Measurements from ENCODE around the gene CLEC4E.

CLEC4E gene

DNA sequence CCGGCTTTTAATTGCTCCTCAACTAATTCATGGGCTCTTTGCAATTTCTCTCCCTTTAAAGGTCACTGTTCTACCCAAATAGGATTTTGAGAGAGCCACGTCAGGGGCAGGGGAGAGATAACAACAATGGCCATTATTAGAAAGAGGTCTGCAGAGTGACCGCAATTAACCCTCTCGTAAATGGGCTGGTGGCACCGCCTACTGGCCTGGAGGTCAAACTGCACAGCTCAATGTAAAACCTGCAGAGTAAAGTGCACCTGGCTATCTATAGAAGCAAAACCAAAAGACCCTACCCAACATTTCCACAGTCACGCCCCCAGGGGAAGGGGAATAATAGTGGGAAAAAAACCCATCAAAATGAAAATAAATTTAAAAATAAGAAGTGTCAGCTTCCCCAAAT is 21.6 kb upstream of the CLEC4E start:
- peaks cover 12% of the 10 kb centered on the region for H3K9me3 ChIP-seq (ENCODE audit: control insufficient read depth, low read length)
- H3K4me3 ChIP-seq (ENCODE audit: extremely low read depth, insufficient read depth, low read length, poor library complexity, severe bottlenecking), result no peak overlapping the region
- no peak overlapping the region for H3K27ac ChIP-seq (ENCODE audit: low read depth, low read length, severe bottlenecking)
- whole genome bisulfite sequencing, 2 experiments (ENCODE audit: insufficient coverage in 2 of 2), result 100% methylated on average over 2 to 4 of the region's 6 CpGs
- no peaks in the 10 kb centered on the region for H3K4me1 ChIP-seq (ENCODE audit: control insufficient read depth, insufficient read depth, low read length, poor library complexity, severe bottlenecking)
- no peaks in the 10 kb centered on the region for H3K36me3 ChIP-seq (ENCODE audit: control insufficient read depth, insufficient read depth, low read length)

DNA sequence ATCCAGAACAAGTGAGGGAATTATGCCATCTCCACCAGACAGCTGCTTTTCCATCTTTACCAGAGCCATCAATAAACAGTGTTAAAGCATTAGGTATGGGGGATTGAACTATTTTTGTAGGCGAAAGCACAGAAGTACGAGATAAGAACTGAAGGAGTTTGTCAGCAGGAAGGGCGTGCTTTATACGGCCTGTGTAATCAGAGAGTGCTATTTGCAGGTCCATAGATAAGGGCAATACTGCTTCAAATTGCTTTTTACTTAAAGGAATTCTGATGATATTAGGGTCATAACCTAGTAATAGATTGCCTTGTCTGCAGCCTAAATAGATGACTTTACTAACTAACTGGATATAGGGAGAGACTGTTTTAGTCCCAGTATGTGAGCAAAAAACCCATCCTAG is 20.3 kb upstream of the CLEC4E start:
- H3K9me3 ChIP-seq (ENCODE audit: control insufficient read depth, low read length), result peaks cover 12% of the 10 kb centered on the region
- WGBS, 2 experiments (ENCODE audit: insufficient coverage in 2 of 2), result 84 to 96% methylated on average over 4 of the region's 4 CpGs
- no peaks in the 10 kb centered on the region for H3K4me1 ChIP-seq (ENCODE audit: control insufficient read depth, insufficient read depth, low read length, poor library complexity, severe bottlenecking)
- H3K27ac ChIP-seq (ENCODE audit: low read depth, low read length, severe bottlenecking), result no peak overlapping the region
- H3K4me3 ChIP-seq (ENCODE audit: extremely low read depth, insufficient read depth, low read length, poor library complexity, severe bottlenecking), result no peak overlapping the region
- H3K36me3 ChIP-seq (ENCODE audit: control insufficient read depth, insufficient read depth, low read length), result no peaks in the 10 kb centered on the region

GRCh38 chr12:8559676-8560075 is 19.0 kb upstream of the CLEC4E start:
- 88 to 92% methylated on average over 8 to 9 of the region's 11 CpGs for WGBS, 2 experiments (ENCODE audit: insufficient coverage in 2 of 2)
- H3K36me3 ChIP-seq (ENCODE audit: control insufficient read depth, insufficient read depth, low read length), result no peaks in the 10 kb centered on the region
- H3K4me3 ChIP-seq (ENCODE audit: extremely low read depth, insufficient read depth, low read length, poor library complexity, severe bottlenecking), result no peak overlapping the region
- no peaks in the 10 kb centered on the region for H3K4me1 ChIP-seq (ENCODE audit: control insufficient read depth, insufficient read depth, low read length, poor library complexity, severe bottlenecking)
- H3K9me3 ChIP-seq (ENCODE audit: control insufficient read depth, low read length), result peaks cover 12% of the 10 kb centered on the region
- H3K27ac ChIP-seq (ENCODE audit: low read depth, low read length, severe bottlenecking), result no peak overlapping the region

DNA sequence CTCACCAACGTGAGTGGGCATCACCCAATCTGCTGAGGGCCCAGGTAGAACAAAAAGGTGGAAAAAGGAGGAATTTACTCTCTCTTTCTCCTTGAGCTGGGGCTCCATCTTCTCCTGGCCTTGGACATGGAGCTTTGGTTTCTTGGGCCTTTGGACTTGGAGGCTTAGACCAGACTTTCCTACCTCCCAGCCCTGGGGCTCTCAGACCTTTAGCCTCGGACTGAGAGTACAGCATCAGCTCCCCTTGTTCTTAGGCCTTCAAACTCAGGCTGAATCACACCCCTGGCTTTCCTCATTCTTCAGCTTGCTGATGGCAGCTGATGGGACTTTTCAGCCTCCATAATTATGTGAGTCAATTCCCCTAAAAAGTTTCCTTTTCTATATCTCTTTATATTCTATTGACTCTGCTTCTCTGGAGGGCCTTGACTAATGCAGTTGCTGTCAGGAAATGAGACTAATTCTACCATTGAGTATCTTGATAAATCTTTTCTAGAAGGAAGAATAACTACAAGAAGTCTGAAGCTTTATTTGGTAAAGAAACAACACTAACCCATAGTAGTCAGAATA is 15.9 kb upstream of the CLEC4E start:
- no peak overlapping the region for H3K27ac ChIP-seq (ENCODE audit: low read depth, low read length, severe bottlenecking)
- H3K9me3 ChIP-seq (ENCODE audit: control insufficient read depth, low read length), result peaks cover 5% of the 10 kb centered on the region
- no peak overlapping the region for H3K4me3 ChIP-seq (ENCODE audit: extremely low read depth, insufficient read depth, low read length, poor library complexity, severe bottlenecking)
- no peaks in the 10 kb centered on the region for H3K4me1 ChIP-seq (ENCODE audit: control insufficient read depth, insufficient read depth, low read length, poor library complexity, severe bottlenecking)
- H3K36me3 ChIP-seq (ENCODE audit: control insufficient read depth, insufficient read depth, low read length), result no peaks in the 10 kb centered on the region
- 80% methylated on average over 2 of the region's 2 CpGs; no CpG with 5 or more reads in 1 of the 2 experiments for WGBS, 2 experiments (ENCODE audit: insufficient coverage in 2 of 2)

DNA sequence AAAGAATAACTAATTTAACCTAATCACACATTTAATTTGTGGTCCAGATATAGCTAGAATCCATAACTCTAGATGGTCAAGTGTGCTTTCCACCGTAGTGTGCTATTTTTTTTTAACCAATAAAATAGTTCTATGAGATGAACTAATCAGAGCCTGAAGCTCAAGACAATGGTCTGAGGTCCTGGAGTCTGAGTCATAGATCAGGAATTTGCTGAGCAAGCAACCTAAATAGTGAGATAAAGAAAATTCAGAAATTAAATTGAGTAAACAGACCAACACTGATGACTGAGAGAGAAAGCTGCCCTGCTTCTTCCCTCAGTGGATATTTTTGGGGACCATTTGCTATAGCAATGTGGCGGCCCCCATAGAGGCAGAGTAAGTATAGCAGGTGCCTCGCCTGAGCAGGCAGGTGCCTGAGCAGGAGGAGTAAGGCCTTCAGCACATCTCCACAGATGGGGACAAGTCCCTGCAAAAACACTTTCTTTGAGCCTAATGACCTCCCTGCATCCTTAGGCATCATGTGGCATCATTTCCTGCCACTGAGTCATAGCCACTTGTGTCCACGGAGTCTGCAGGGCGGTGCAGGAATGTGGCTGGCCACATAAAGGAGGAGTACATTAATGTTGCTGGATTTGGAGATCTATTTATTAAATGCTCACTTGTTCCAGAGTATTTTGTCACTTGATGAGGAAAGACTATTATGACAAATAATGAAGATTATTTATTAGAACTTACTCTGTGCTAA is 13.9 kb upstream of the CLEC4E start:
- Histone ChIP-seq H3K4me3 (ENCODE audit: extremely low read depth, insufficient read depth, low read length, poor library complexity, severe bottlenecking) (no peak overlapping the region), H3K9me3 (ENCODE audit: control insufficient read depth, low read length) (no peaks in the 10 kb centered on the region), H3K4me1 (ENCODE audit: control insufficient read depth, insufficient read depth, low read length, poor library complexity, severe bottlenecking) (no peaks in the 10 kb centered on the region), H3K36me3 (ENCODE audit: control insufficient read depth, insufficient read depth, low read length) (no peaks in the 10 kb centered on the region), H3K27ac (ENCODE audit: low read depth, low read length, severe bottlenecking) (peak overlapping the region; percentile 73)
- WGBS, 2 experiments (ENCODE audit: insufficient coverage in 2 of 2), result 91 to 100% methylated on average over 4 of the region's 5 CpGs

GRCh38 chr12:8553088-8553627 is 12.5 kb upstream of the CLEC4E start:
- H3K36me3 ChIP-seq (ENCODE audit: control insufficient read depth, insufficient read depth, low read length), result no peaks in the 10 kb centered on the region
- no peaks in the 10 kb centered on the region for H3K4me1 ChIP-seq (ENCODE audit: control insufficient read depth, insufficient read depth, low read length, poor library complexity, severe bottlenecking)
- no peaks in the 10 kb centered on the region for H3K9me3 ChIP-seq (ENCODE audit: control insufficient read depth, low read length)
- H3K4me3 ChIP-seq (ENCODE audit: extremely low read depth, insufficient read depth, low read length, poor library complexity, severe bottlenecking), result no peak overlapping the region
- WGBS, 2 experiments (ENCODE audit: insufficient coverage in 2 of 2), result 80 to 88% methylated on average over 2 to 3 of the region's 6 CpGs
- H3K27ac ChIP-seq (ENCODE audit: low read depth, low read length, severe bottlenecking), result no peak overlapping the region

- H3K27ac ChIP-seq (ENCODE audit: low read depth, low read length, severe bottlenecking), result no peak overlapping the region
- 97 to 100% methylated on average over 3 of the region's 5 CpGs for WGBS, 2 experiments (ENCODE audit: insufficient coverage in 2 of 2)
- H3K4me1 ChIP-seq (ENCODE audit: control insufficient read depth, insufficient read depth, low read length, poor library complexity, severe bottlenecking), result no peaks in the 10 kb centered on the region
- H3K4me3 ChIP-seq (ENCODE audit: extremely low read depth, insufficient read depth, low read length, poor library complexity, severe bottlenecking), result no peak overlapping the region
- H3K36me3 ChIP-seq (ENCODE audit: control insufficient read depth, insufficient read depth, low read length), result no peaks in the 10 kb centered on the region
- no peaks in the 10 kb centered on the region for H3K9me3 ChIP-seq (ENCODE audit: control insufficient read depth, low read length)
Observed at GRCh38 chr12:8549381-8549780, 8.7 kb upstream of the CLEC4E start.

DNA sequence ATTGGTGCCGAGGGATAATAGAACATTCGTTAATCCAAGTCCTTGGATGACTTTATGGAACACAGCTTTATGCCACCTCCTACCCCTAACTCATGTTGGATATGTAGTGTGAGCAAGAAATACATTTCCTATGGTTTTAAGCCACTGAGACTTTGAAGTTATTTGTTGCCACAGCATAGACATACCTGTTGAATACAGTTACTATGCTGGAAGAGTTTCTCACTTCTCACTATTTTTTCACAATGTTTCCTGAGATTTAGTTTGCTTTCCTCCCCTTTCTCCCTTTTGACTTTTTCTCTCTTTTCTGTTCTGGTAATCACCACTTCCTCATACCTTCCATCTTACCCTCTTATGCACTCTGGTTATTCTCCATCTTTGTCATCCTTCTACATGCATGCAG is 7.5 kb upstream of the CLEC4E start:
- H3K27ac ChIP-seq (ENCODE audit: low read depth, low read length, severe bottlenecking), result no peak overlapping the region
- no CpG with 5 or more reads among the region's 2 CpGs for WGBS, 2 experiments (ENCODE audit: insufficient coverage in 2 of 2)
- H3K36me3 ChIP-seq (ENCODE audit: control insufficient read depth, insufficient read depth, low read length), result no peaks in the 10 kb centered on the region
- no peaks in the 10 kb centered on the region for H3K4me1 ChIP-seq (ENCODE audit: control insufficient read depth, insufficient read depth, low read length, poor library complexity, severe bottlenecking)
- no peaks in the 10 kb centered on the region for H3K9me3 ChIP-seq (ENCODE audit: control insufficient read depth, low read length)
- H3K4me3 ChIP-seq (ENCODE audit: extremely low read depth, insufficient read depth, low read length, poor library complexity, severe bottlenecking), result no peak overlapping the region

GRCh38 chr12:8547645-8548044 is 6.9 kb upstream of the CLEC4E start:
- Histone ChIP-seq H3K4me3 (ENCODE audit: extremely low read depth, insufficient read depth, low read length, poor library complexity, severe bottlenecking) (no peak overlapping the region), H3K27ac (ENCODE audit: low read depth, low read length, severe bottlenecking) (no peak overlapping the region), H3K36me3 (ENCODE audit: control insufficient read depth, insufficient read depth, low read length) (no peaks in the 10 kb centered on the region), H3K9me3 (ENCODE audit: control insufficient read depth, low read length) (no peaks in the 10 kb centered on the region), H3K4me1 (ENCODE audit: control insufficient read depth, insufficient read depth, low read length, poor library complexity, severe bottlenecking) (no peaks in the 10 kb centered on the region)
- no CpG with 5 or more reads among the region's 2 CpGs for WGBS, 2 experiments (ENCODE audit: insufficient coverage in 2 of 2)

- H3K9me3 ChIP-seq (ENCODE audit: control insufficient read depth, low read length), result no peaks in the 10 kb centered on the region
- H3K36me3 ChIP-seq (ENCODE audit: control insufficient read depth, insufficient read depth, low read length), result no peaks in the 10 kb centered on the region
- H3K4me3 ChIP-seq (ENCODE audit: extremely low read depth, insufficient read depth, low read length, poor library complexity, severe bottlenecking), result no peak overlapping the region
- no peak overlapping the region for H3K27ac ChIP-seq (ENCODE audit: low read depth, low read length, severe bottlenecking)
- WGBS, 2 experiments (ENCODE audit: insufficient coverage in 2 of 2), result 89 to 90% methylated on average over 2 of the region's 3 CpGs
- H3K4me1 ChIP-seq (ENCODE audit: control insufficient read depth, insufficient read depth, low read length, poor library complexity, severe bottlenecking), result no peaks in the 10 kb centered on the region
Observed at GRCh38 chr12:8546591-8546990, 5.9 kb upstream of the CLEC4E start.

- Histone ChIP-seq H3K4me3 (ENCODE audit: extremely low read depth, insufficient read depth, low read length, poor library complexity, severe bottlenecking) (no peak overlapping the region), H3K9me3 (ENCODE audit: control insufficient read depth, low read length) (no peaks in the 10 kb centered on the region), H3K27ac (ENCODE audit: low read depth, low read length, severe bottlenecking) (no peak overlapping the region), H3K4me1 (ENCODE audit: control insufficient read depth, insufficient read depth, low read length, poor library complexity, severe bottlenecking) (no peaks in the 10 kb centered on the region), H3K36me3 (ENCODE audit: control insufficient read depth, insufficient read depth, low read length) (no peaks in the 10 kb centered on the region)
- WGBS, 2 experiments (ENCODE audit: insufficient coverage in 2 of 2), result 0% methylated on average over 2 of the region's 3 CpGs; no CpG with 5 or more reads in 1 of the 2 experiments
Observed at GRCh38 chr12:8544295-8544694, 3.6 kb upstream of the CLEC4E start.

Measured in mesodermal cell (in vitro differentiated cells).